Kasumi-1 (cell line): ENCODE data around the gene IL31.

Experiments used
- DNase-seq, 2 experiments: peaks; one replicate each; lab custom pipeline; 2025; lab: John Stamatoyannopoulos, UW

Gene IL31

GRCh38 chr12:122129131-122129530, 44.9 kb downstream of the IL31 start:
- no peak for DNase-seq

GRCh38 chr12:122128481-122128880, 45.5 kb downstream of the IL31 start:
- no peak for DNase-seq

DNA sequence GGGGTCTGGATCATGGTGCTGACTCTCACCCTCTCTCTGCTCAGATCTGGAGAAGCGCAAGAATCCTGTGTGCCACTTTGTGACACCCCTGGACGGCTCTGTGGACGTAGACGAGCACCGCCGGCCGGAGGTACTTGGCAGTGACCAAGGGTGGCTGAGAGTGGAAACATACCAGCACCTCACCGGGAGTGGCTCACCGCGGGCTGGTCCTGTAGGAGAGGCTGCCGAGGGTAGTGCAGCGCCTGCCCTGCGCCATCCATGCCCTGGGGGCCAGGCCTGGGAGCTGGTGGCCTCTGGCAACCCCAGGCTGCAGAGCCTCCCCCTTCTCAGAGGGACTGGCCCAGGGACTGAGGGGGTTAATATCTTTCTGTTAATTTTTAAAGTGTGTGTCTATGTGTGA, 46.2 kb downstream of the IL31 start:
- DNase-seq: no peak

- DNase-seq: no peak
These were observed 47.1 kb downstream of the IL31 start for GRCh38 chr12:122126713-122127597.

DNA sequence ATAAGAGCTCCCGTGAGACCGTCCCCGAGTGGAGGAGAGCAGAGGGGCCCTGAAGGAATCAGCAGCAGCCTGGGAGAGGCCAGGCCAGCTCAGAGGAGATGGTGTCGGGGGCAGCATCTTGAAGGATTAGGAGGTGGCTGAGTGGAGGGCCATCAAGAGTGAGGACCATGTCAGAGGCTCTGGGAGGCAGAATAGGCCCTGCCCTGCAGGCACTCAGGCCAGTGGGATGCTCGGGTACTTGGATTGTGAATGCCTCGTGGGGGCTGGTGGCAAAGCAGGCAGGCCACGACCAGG, 47.7 kb downstream of the IL31 start:
- no peak for DNase-seq

- no peak for DNase-seq
These were observed 48.3 kb downstream of the IL31 start for GRCh38 chr12:122125452-122126341.

DNA sequence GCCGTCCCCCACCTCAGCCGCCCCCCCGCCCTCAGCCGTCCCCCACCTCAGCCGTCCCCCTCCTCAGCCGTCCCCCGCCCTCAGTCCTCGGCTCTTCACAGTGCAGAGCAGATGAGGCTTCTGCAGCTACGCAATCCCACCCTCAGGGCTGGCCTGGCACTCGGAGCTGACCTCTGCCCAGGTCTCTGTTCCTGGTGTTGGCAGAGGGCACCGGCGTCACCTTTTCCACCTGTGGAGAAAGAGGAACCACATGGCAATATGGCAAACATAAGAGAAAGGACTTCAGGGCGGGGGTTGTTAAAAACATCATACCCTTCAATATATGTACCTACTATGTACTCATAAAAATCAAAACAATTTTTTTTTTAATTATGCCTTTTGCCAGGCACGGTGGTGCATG, 49.7 kb downstream of the IL31 start:
- DNase-seq: no peak

DNA sequence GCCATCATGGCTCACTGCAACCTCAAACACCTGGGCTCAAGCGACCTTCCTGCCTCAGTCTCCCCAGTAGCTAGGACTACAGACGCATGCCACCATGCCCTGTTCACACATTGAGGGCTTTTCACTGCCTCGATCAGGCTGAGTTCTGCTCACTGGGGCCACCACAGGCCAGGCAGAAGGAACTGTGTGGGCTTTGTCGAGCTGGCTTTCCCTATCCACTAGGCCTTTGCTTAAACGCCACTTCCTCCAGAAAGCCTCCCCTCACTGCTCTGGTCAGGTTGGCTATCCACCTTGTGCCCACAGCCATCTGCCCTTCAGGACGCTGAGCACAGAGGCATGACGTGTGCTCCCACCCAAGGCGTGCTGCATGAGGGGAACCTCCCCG, 50.3 kb downstream of the IL31 start:
- no peak for DNase-seq

DNA sequence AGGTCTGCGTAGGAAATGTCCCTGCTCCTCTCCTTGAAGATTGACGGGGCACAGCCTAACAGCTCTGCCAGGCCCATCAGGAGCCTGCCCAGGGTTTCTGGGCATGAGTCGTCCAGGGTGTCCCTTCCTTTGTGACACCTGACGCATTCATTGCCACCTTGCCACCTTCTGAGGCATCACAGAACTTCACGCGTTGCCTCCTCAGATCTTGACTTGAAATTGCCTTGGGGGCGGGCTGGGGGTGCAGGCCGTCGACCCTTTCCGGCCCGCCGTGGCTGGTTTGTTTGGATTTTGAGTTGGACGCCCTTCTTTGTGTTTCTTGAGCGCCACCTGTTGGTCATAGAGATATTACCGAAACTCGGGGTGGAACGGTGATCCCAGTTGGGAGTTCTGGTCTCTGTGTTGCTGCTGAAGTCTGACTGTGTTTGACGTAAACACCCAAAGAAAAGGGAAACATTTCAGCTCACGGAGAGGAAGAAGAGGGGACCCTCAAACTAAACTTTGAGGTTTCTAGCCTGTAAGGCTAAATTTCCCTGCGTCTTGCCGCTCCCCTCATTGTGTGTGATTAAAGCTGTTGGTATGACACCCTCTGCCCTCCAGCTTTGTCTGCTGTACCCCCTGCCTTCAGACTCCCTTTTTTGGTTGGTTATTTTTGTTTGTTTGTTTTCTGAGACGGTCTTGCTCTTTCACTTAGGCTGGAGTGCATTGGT, 50.8 kb downstream of the IL31 start:
- peak; percentile 60 to 64 for DNase-seq
